ENCODE results near the gene GSK3B. TPM values are rescaled to one million over a fixed set of nuclear protein-coding genes. Genes with fewer than 3 reads are reported as not detected.

Gene GSK3B
- total and polyA plus RNA-seq, 2 experiments from 2014 or later, result 29.0 to 45.3 TPM

- H3K27ac Mint-ChIP-seq, result no peak overlapping the region
- Histone ChIP-seq H3K4me3 (no peak overlapping the region), H3K27ac (ENCODE audit: low read depth) (no peak overlapping the region), H3K36me3 (ENCODE audit: insufficient read depth) (no peaks in the 10 kb centered on the region), H3K4me2 (no peak overlapping the region), H4K20me1 (replicated peaks; ENCODE audit: insufficient read depth) (no peaks in the 10 kb centered on the region; the same call in 1 of the 2 replicates), H2AFZ (no peak overlapping the region), H3K79me2 (replicated peaks; ENCODE audit: insufficient read depth) (peaks cover 97% of the 10 kb centered on the region), H3K9me2 (ENCODE audit: insufficient read depth) (no peaks in the 10 kb centered on the region), H3K27me3 (ENCODE audit: insufficient read depth) (no peaks in the 10 kb centered on the region), H3F3A (replicated peaks; ENCODE audit: low read depth) (no peaks in the 10 kb centered on the region), H3K4me1 (ENCODE audit: insufficient read depth) (peaks cover 4% of the 10 kb centered on the region; the same call in 1 of the 2 replicates)
- H3K36me3 Mint-ChIP-seq (ENCODE audit: low read depth), result peaks cover 44% of the 10 kb centered on the region
- TF ChIP-seq STAT1 (IDR thresholded peaks at IDR 0.05; ENCODE audit: unreplicated experiment) (no peak), POLR2AphosphoS5 (IDR thresholded peaks at IDR 0.05; ENCODE audit: low read depth) (no peak), EZH2phosphoT487 (IDR thresholded peaks at IDR 0.05; ENCODE audit: unreplicated experiment) (no peak), ZNF331 (CRISPR knock-in tag; IDR thresholded peaks at IDR 0.05; ENCODE audit: low read depth) (no peak), CTCF (conservative IDR thresholded peaks at IDR 0.05; ENCODE audit: low read depth in 2 of 2) (no peak), NANOG (IDR thresholded peaks at IDR 0.05; ENCODE audit: borderline replicate concordance) (no peak), CREB1 (CRISPR knock-in tag; IDR thresholded peaks at IDR 0.05; ENCODE audit: low read depth) (no peak), ZNF114 (CRISPR knock-in tag; IDR thresholded peaks at IDR 0.05) (no peak), JUNB (IDR thresholded peaks at IDR 0.05; ENCODE audit: unreplicated experiment) (no peak), EZH2 (IDR thresholded peaks at IDR 0.05; ENCODE audit: low read depth, unreplicated experiment) (no peak)
- TF ChIP-seq, protein P1, sequence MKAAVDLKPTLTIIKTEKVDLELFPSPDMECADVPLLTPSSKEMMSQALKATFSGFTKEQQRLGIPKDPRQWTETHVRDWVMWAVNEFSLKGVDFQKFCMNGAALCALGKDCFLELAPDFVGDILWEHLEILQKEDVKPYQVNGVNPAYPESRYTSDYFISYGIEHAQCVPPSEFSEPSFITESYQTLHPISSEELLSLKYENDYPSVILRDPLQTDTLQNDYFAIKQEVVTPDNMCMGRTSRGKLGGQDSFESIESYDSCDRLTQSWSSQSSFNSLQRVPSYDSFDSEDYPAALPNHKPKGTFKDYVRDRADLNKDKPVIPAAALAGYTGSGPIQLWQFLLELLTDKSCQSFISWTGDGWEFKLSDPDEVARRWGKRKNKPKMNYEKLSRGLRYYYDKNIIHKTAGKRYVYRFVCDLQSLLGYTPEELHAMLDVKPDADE (IDR thresholded peaks at IDR 0.05), result no peak
- TF ChIP-seq, protein P2, sequence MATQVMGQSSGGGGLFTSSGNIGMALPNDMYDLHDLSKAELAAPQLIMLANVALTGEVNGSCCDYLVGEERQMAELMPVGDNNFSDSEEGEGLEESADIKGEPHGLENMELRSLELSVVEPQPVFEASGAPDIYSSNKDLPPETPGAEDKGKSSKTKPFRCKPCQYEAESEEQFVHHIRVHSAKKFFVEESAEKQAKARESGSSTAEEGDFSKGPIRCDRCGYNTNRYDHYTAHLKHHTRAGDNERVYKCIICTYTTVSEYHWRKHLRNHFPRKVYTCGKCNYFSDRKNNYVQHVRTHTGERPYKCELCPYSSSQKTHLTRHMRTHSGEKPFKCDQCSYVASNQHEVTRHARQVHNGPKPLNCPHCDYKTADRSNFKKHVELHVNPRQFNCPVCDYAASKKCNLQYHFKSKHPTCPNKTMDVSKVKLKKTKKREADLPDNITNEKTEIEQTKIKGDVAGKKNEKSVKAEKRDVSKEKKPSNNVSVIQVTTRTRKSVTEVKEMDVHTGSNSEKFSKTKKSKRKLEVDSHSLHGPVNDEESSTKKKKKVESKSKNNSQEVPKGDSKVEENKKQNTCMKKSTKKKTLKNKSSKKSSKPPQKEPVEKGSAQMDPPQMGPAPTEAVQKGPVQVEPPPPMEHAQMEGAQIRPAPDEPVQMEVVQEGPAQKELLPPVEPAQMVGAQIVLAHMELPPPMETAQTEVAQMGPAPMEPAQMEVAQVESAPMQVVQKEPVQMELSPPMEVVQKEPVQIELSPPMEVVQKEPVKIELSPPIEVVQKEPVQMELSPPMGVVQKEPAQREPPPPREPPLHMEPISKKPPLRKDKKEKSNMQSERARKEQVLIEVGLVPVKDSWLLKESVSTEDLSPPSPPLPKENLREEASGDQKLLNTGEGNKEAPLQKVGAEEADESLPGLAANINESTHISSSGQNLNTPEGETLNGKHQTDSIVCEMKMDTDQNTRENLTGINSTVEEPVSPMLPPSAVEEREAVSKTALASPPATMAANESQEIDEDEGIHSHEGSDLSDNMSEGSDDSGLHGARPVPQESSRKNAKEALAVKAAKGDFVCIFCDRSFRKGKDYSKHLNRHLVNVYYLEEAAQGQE (IDR thresholded peaks at IDR 0.05; ENCODE audit: unreplicated experiment), result no peak
- TF ChIP-seq, protein P3, sequence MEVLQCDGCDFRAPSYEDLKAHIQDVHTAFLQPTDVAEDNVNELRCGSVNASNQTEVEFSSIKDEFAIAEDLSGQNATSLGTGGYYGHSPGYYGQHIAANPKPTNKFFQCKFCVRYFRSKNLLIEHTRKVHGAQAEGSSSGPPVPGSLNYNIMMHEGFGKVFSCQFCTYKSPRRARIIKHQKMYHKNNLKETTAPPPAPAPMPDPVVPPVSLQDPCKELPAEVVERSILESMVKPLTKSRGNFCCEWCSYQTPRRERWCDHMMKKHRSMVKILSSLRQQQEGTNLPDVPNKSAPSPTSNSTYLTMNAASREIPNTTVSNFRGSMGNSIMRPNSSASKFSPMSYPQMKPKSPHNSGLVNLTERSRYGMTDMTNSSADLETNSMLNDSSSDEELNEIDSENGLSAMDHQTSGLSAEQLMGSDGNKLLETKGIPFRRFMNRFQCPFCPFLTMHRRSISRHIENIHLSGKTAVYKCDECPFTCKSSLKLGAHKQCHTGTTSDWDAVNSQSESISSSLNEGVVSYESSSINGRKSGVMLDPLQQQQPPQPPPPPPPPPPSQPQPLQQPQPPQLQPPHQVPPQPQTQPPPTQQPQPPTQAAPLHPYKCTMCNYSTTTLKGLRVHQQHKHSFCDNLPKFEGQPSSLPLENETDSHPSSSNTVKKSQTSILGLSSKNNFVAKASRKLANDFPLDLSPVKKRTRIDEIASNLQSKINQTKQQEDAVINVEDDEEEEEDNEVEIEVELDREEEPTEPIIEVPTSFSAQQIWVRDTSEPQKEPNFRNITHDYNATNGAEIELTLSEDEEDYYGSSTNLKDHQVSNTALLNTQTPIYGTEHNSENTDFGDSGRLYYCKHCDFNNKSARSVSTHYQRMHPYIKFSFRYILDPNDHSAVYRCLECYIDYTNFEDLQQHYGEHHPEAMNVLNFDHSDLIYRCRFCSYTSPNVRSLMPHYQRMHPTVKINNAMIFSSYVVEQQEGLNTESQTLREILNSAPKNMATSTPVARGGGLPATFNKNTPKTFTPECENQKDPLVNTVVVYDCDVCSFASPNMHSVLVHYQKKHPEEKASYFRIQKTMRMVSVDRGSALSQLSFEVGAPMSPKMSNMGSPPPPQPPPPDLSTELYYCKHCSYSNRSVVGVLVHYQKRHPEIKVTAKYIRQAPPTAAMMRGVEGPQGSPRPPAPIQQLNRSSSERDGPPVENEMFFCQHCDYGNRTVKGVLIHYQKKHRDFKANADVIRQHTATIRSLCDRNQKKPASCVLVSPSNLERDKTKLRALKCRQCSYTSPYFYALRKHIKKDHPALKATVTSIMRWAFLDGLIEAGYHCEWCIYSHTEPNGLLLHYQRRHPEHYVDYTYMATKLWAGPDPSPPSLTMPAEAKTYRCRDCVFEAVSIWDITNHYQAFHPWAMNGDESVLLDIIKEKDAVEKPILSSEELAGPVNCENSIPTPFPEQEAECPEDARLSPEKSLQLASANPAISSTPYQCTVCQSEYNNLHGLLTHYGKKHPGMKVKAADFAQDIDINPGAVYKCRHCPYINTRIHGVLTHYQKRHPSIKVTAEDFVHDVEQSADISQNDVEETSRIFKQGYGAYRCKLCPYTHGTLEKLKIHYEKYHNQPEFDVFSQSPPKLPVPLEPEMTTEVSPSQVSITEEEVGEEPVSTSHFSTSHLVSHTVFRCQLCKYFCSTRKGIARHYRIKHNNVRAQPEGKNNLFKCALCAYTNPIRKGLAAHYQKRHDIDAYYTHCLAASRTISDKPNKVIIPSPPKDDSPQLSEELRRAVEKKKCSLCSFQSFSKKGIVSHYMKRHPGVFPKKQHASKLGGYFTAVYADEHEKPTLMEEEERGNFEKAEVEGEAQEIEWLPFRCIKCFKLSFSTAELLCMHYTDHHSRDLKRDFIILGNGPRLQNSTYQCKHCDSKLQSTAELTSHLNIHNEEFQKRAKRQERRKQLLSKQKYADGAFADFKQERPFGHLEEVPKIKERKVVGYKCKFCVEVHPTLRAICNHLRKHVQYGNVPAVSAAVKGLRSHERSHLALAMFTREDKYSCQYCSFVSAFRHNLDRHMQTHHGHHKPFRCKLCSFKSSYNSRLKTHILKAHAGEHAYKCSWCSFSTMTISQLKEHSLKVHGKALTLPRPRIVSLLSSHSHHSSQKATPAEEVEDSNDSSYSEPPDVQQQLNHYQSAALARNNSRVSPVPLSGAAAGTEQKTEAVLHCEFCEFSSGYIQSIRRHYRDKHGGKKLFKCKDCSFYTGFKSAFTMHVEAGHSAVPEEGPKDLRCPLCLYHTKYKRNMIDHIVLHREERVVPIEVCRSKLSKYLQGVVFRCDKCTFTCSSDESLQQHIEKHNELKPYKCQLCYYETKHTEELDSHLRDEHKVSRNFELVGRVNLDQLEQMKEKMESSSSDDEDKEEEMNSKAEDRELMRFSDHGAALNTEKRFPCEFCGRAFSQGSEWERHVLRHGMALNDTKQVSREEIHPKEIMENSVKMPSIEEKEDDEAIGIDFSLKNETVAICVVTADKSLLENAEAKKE (CRISPR knock-in tag; IDR thresholded peaks at IDR 0.05), result no peak
- DNase-seq (ENCODE audit: low spot score) (no peak), ATAC-seq (no peak)
- no peak overlapping the region for H3K4me3 Mint-ChIP-seq
- H3K27me3 Mint-ChIP-seq (ENCODE audit: insufficient read depth, low read depth, poor library complexity), result peaks cover 3% of the 10 kb centered on the region
- H3K4me1 Mint-ChIP-seq, result peaks cover 4% of the 10 kb centered on the region; the same call in 1 of the 3 replicates
- H3K9me3 Mint-ChIP-seq, result peaks cover 35% of the 10 kb centered on the region
Observed at GRCh38 chr3:119989981-119990655, 104.1 kb downstream of the GSK3B start.

Data from GM23338 (cell line).